ENCODE data around the gene RAB5B.
A peak's percentile ranks its signal among the peaks of the same experiment; 100 is the strongest.
"Not testable (repeated sequence)": the region's sequence is repeated elsewhere in the genome, so short reads cannot be mapped to it uniquely, and the experiment has no call there.

The RAB5B gene

DNA sequence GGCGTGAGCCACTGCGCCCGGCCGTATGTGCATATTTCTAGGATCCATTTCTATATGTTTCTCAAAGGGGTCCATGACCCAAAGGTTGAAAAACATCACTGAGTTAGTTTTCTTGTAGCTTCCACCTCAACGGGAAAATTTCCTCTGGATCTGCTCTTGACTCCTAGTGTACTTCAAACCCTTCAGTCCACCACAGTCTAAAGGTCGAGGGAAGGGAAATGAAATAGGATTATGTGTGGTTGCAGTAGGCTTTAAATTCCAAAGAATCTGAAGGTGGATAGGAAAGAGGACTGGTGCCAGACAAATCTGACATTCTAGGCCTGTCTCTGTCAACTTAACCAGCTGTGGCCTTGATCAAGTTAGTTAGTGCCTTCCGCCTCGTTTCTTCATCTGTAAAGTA, 21.5 kb downstream of the RAB5B start:
- TF ChIP-seq PAX5 (IDR thresholded peaks at IDR 0.05; ENCODE audit: insufficient read depth, low read length, severe bottlenecking) (no peak), SPI1 (IDR thresholded peaks at IDR 0.05; ENCODE audit: low read depth, low read length) (no peak), POLR2AphosphoS5 (IDR thresholded peaks at IDR 0.05; ENCODE audit: low read depth, low read length) (no peak), POLR2A (IDR thresholded peaks at IDR 0.05; ENCODE audit: low read depth, low read length) (no peak), POU2F2 (IDR thresholded peaks at IDR 0.05; ENCODE audit: low read depth, low read length) (no peak), TAF1 (IDR thresholded peaks at IDR 0.05; ENCODE audit: low read depth, low read length) (no peak)
- FAIRE-seq (no peak), DNase-seq (ENCODE audit: insufficient read length, low spot score) (no peak)

DNA sequence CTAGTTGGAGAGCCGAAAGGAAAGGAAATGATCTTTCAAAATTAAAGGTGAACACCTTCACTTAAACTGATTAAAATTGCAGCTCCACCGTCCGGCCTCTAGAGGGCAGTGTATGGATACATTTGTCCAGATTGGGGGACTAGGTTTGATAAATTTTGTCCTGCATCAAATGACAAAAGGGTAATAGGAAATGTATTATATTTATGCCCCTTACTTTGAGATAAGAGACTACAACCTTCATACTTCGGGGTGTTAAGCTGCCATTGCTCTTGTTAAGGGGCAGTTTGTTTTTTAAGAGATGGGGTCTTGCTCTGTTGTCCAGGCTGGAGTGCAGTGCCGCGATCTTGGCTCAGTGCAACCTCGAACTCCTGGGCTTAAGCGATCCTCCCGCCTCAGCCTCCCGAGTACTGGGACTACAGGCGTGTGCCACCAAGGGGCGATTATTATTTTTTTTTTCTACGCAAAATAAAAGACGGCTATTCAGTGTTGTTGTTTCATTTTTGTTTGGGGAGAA, 22.4 kb downstream of the RAB5B start:
- peak; percentile 44 for DNase-seq (ENCODE audit: insufficient read length, low spot score)
- peak; percentile 74 for FAIRE-seq
- TF ChIP-seq POLR2AphosphoS5 (IDR thresholded peaks at IDR 0.05; ENCODE audit: low read depth, low read length) (no peak), POLR2A (IDR thresholded peaks at IDR 0.05; ENCODE audit: low read depth, low read length) (no peak), PAX5 (IDR thresholded peaks at IDR 0.05; ENCODE audit: insufficient read depth, low read length, severe bottlenecking) (no peak), SPI1 (IDR thresholded peaks at IDR 0.05; ENCODE audit: low read depth, low read length) (no peak), POU2F2 (IDR thresholded peaks at IDR 0.05; ENCODE audit: low read depth, low read length) (no peak), TAF1 (IDR thresholded peaks at IDR 0.05; ENCODE audit: low read depth, low read length) (no peak)

DNA sequence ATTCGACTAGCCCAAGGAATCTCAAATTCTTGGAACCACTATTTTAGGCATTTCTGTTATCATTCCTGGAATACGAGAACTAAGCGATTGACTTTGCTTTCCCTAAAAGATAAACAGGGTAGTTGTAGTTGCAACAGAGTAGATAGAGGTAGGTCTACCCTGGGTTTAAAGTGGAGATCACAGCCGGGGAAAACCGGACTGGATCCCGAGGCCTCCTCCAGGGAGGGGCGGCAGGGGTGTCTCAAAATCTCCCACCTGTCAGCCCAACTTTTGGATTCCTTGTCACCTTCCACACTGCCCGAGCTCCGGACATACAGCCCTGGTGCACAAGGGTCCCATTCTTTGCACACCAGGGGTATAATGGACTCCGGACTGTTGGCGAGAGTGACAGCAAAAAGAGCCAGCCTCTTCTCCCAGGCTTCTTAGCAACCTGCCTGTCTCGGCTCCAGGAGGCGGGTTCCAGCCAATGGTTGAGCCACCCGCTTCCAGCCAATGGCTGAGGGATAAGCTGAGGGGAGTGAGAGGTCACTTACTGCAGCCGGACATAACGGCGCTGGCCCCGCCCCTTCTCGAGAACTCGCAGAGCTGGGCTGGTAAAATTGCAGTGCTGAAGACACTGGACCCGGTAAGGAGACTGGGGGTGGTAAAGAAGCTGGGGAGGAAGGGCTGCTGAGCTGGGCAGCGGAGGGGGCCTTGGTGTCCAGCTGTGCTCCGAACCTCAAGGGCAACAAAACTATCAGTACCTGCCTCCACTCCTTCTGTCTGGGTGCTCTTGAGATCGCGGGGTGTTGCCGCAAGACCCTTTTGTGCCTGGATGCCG, 23.0 kb downstream of the RAB5B start, which contains the start of gene SUOX:
TSS of gene SUOX (plus strand) at position 562 of the 820 bp plus-strand sequence. CDS start 4,946 bp downstream, outside the sequence.
- DNase-seq (ENCODE audit: insufficient read length, low spot score) = peak; percentile 96

DNA sequence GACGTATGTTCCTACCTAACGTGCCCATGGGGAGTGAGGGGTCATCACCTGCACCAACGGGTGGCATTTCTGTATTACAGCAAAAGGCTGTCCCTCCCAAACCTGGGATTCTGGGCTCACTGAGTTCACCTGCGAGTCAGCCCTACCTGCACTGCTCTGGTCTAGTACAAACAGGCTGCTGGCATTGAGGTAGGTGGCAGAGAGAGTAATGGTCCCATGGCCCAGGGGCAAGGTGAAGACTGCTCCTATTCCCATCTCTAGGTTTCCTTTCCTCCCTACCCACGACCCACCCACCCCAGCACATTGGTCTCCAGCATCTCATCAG, 23.6 kb downstream of the RAB5B start:
- DNase-seq (ENCODE audit: insufficient read length, low spot score) (no peak), FAIRE-seq (peak; percentile 62)
- no peak for TF ChIP-seq PAX5 (IDR thresholded peaks at IDR 0.05; ENCODE audit: insufficient read depth, low read length, severe bottlenecking)
- TF ChIP-seq POLR2AphosphoS5 (IDR thresholded peaks at IDR 0.05; ENCODE audit: low read depth, low read length) = no peak
- TF ChIP-seq POLR2A (IDR thresholded peaks at IDR 0.05; ENCODE audit: low read depth, low read length) = no peak
- no peak for TF ChIP-seq TAF1 (IDR thresholded peaks at IDR 0.05; ENCODE audit: low read depth, low read length)
- TF ChIP-seq SPI1 (IDR thresholded peaks at IDR 0.05; ENCODE audit: low read depth, low read length) = no peak
- no peak for TF ChIP-seq POU2F2 (IDR thresholded peaks at IDR 0.05; ENCODE audit: low read depth, low read length)

More for the DNA sequence above, 23.0 kb downstream of the RAB5B start, which contains the start of gene SUOX:
- FAIRE-seq = peak; percentile 98
- TF ChIP-seq PAX5 (IDR thresholded peaks at IDR 0.05; ENCODE audit: insufficient read depth, low read length, severe bottlenecking) (no peak), POLR2A (IDR thresholded peaks at IDR 0.05; ENCODE audit: low read depth, low read length) (0 out of 2 replicates have a peak, but pooled peaks have one; percentile 12), TAF1 (IDR thresholded peaks at IDR 0.05; ENCODE audit: low read depth, low read length) (no peak), POLR2AphosphoS5 (IDR thresholded peaks at IDR 0.05; ENCODE audit: low read depth, low read length) (peak; percentile 50; the same call in 1 of the 2 replicates), POU2F2 (IDR thresholded peaks at IDR 0.05; ENCODE audit: low read depth, low read length) (no peak), SPI1 (IDR thresholded peaks at IDR 0.05; ENCODE audit: low read depth, low read length) (no peak)

DNA sequence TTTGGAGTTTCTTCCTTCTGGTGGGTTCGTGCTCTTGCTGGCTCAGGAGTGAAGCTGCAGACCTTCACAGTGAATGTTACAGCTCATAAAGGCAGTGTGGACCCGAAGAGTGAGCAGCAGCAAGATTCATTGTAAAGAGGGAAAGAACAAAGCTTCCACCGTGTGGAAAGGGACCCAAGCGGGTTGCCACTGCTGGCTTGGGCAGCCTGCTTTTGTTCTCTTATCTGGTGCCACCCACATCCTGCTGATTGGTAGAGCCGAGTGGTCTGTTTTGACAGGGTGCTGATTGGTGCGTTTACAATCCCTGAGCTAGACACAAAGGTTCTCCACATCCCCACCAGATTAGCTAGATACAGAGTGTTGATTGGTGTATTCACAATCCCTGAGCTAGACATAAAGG, 25.6 kb downstream of the RAB5B start:
- not testable (repeated sequence) for FAIRE-seq; DNase-seq (ENCODE audit: insufficient read length, low spot score)

DNA sequence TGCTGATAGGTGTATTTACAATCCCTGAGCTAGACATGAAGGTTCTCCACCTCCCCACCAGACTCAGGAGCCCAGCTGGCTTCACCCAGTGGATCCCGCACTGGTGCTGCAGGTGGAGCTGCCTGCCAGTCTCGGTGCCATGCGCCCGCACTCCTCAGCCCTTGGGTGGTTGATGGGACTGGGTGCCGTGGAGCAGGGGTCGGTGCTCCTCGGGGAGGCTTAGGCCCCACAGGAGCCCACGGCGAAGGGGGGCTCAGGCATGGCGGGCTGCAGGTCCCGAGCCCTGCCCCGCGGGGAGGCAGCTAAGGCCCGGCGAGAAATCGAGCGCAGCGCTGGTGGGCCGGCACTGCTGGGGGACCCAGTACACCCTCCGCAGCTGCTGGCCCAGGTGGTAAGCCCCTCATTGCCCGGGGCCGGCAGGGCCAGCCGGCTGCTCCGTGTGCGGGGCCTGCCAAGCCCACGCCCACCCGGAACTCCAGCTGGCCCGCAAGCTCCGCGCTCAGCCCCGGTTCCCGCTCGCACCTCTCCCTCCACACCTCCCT, 26.2 kb downstream of the RAB5B start:
- not testable (repeated sequence) for FAIRE-seq

DNA sequence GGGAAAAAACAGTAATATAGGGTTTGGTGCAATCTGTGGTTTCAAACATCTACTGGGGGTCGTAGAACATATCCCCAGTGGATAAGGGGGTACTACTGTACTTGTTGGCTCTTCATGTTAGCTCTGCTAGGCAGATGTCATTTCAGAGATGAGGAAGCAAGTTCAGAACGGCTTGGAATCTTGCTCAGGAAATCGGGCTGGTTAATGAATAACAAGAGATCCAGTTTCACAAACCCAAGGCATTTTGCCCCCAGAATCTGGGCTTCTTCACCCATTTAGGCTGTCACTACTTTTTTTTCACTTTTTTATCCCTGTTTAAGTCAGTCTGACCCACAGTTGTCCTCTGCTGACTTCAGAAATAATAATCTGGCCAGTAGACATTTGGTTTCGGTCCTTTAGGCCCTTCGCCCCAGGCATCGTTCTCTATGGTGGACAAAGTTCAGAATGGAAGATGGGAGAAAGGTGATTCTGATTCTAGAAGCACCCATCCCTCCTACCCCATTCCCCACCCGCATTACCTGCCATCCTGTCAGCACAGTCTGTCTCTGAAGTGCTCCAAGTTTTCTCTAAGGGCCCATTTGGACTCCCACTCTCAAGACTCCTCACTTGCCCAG, 27.7 kb downstream of the RAB5B start:
- DNase-seq (ENCODE audit: insufficient read length, low spot score) (no peak), FAIRE-seq (no peak)
- TF ChIP-seq SPI1 (IDR thresholded peaks at IDR 0.05; ENCODE audit: low read depth, low read length) = no peak

More for the DNA sequence above, 26.2 kb downstream of the RAB5B start:
- DNase-seq (ENCODE audit: insufficient read length, low spot score) = not testable (repeated sequence)

DNA sequence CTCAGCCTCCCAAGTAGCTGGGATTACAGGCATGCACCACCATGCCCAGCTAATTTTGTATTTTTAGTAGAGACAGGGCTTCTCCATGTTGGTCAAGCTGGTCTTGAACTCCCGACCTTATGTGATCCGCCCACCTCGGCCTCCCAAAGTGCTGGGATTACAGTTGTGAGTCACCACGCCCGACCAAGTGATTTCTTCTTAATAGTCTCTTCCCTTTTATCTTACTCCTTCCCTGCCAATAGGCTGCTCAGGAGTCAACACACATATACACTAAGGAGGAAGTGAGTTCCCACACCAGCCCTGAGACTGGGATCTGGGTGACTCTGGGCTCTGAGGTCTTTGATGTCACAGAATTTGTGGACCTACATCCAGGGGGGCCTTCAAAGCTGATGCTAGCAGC, 29.5 kb downstream of the RAB5B start:
- not testable (repeated sequence) for FAIRE-seq; DNase-seq (ENCODE audit: insufficient read length, low spot score)

DNA sequence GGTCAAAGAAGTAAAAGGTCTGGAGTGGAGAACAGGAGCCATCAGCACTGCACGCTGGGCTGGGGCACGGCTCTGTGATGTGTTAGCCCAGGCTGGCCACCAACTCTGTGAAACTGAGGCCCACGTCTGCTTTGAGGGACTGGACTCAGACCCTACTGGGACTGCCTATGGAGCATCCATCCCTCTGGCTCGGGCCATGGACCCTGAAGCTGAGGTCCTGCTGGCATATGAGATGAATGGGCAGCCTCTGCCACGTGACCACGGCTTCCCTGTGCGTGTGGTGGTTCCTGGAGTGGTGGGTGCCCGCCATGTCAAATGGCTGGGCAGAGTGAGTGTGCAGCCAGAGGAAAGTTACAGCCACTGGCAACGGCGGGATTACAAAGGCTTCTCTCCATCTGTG, 30.3 kb downstream of the RAB5B start:
- TF ChIP-seq TAF1 (IDR thresholded peaks at IDR 0.05; ENCODE audit: low read depth, low read length) = no peak
- no peak for TF ChIP-seq PAX5 (IDR thresholded peaks at IDR 0.05; ENCODE audit: insufficient read depth, low read length, severe bottlenecking)
- TF ChIP-seq POLR2A (IDR thresholded peaks at IDR 0.05; ENCODE audit: low read depth, low read length) = no peak
- TF ChIP-seq POU2F2 (IDR thresholded peaks at IDR 0.05; ENCODE audit: low read depth, low read length) = no peak
- TF ChIP-seq SPI1 (IDR thresholded peaks at IDR 0.05; ENCODE audit: low read depth, low read length) = no peak
- no peak for TF ChIP-seq POLR2AphosphoS5 (IDR thresholded peaks at IDR 0.05; ENCODE audit: low read depth, low read length)
- FAIRE-seq = no peak
- DNase-seq (ENCODE audit: insufficient read length, low spot score) = no peak

All from GM12891 (cell line).